SK-N-SH (cell line): Measurements from ENCODE around the gene ADAD2. TPM values are rescaled to one million over a fixed set of nuclear protein-coding genes. Genes with fewer than 3 reads are reported as not detected.

Source experiments
- CTCF ChIA-PET: fragments of 300-600, 350-600 bp; formaldehyde crosslinking; extraction: SDS; loops from one replicate; lab custom pipeline; 2021; lab: Yijun Ruan, JAX
- POLR2A ChIA-PET: fragments of 350-600 bp; sonication (Branson Sonifier 250); formaldehyde crosslinking; extraction: SDS; loops from one replicate; lab custom pipeline; 2020; ENCODE audit warnings: antibody characterized with exemption, inconsistent platforms; lab: Yijun Ruan, JAX
- DNase-seq: peaks from one replicate; pipeline ENCODE4 v3.0.0; 2012
- H2AFZ ChIP-seq: fragments of 200-600 bp; sonication (generic); 2 replicates; pipeline ENCODE4 v1.8.1; 2016; ENCODE audit warnings: antibody characterized with exemption, mild to moderate bottlenecking, low read depth
- H3F3A ChIP-seq: fragments of 200-600 bp; sonication (generic); replicated peaks from 2 replicates; pipeline ENCODE3; 2016; ENCODE audit warnings: antibody characterized with exemption, mild to moderate bottlenecking; ENCODE audit not compliant: insufficient read depth
- H3K27ac ChIP-seq, 2 experiments: fragments of 200-500 bp in 1 of 2; fragments of 200-600 bp in 1 of 2; sonication (Bioruptor generic) in 1 of 2; sonication (generic), shearing (Covaris generic) in 1 of 2; 2 replicates each; pipeline versions ENCODE4 v1.5.1 to v1.6.1; 2014 to 2016; ENCODE audit warnings: low read depth in 2 of 2, inconsistent platforms in 1 of 2, low read length in 1 of 2, mild to moderate bottlenecking in 1 of 2, mixed read lengths in 1 of 2
- H3K27me3 ChIP-seq: fragments of 200-600 bp; sonication (generic), shearing (Covaris generic); 2 replicates; pipeline ENCODE4 v1.6.1; 2016; ENCODE audit warnings: mixed run types; ENCODE audit not compliant: insufficient read depth
- H3K36me3 ChIP-seq, 2 experiments: fragments of 200-500 bp in 1 of 2; fragments of 200-600 bp in 1 of 2; sonication (Bioruptor generic) in 1 of 2; sonication (generic) in 1 of 2; replicated peaks in 1 of 2; 2 replicates each; pipeline versions ENCODE3 to v1.5.1; 2014 to 2016; ENCODE audit warnings: low read length in 1 of 2, mild to moderate bottlenecking in 1 of 2; ENCODE audit not compliant: insufficient read depth in 2 of 2, control insufficient read depth in 1 of 2
- H3K4me1 ChIP-seq, 2 experiments: fragments of 200-500 bp in 1 of 2; fragments of 200-600 bp in 1 of 2; sonication (Bioruptor generic) in 1 of 2; sonication (generic), shearing (Covaris generic) in 1 of 2; 2 replicates each; pipeline versions ENCODE4 v1.5.1 to v1.6.1; 2014 to 2016; ENCODE audit warnings: low read depth in 1 of 2, low read length in 1 of 2, mixed run types in 1 of 2; ENCODE audit not compliant: insufficient read depth in 2 of 2, control insufficient read depth in 1 of 2
- H3K4me2 ChIP-seq: fragments of 200-600 bp; sonication (generic), shearing (Covaris generic); 2 replicates; pipeline ENCODE4 v1.6.1; 2017; ENCODE audit warnings: mixed run types
- H3K4me3 ChIP-seq, 2 experiments: fragments of 200-500 bp in 1 of 2; fragments of 200-600 bp in 1 of 2; sonication (Bioruptor generic) in 1 of 2; sonication (generic), shearing (Covaris generic) in 1 of 2; 2 replicates each; pipeline versions ENCODE4 v1.5.1 to v1.8.1; 2014 to 2016; ENCODE audit warnings: low read depth in 2 of 2, inconsistent platforms in 1 of 2, low read length in 1 of 2, mild to moderate bottlenecking in 1 of 2, mixed read lengths in 1 of 2, moderate library complexity in 1 of 2
- H3K79me2 ChIP-seq: fragments of 200-600 bp; sonication (generic); 2 replicates; pipeline ENCODE4 v1.8.1; 2017; ENCODE audit warnings: mild to moderate bottlenecking; ENCODE audit not compliant: insufficient read depth
- H3K9ac ChIP-seq: fragments of 200-600 bp; sonication (generic); 2 replicates; pipeline ENCODE4 v1.6.1; 2017; ENCODE audit warnings: mixed run types
- H3K9me2 ChIP-seq: fragments of 200-600 bp; sonication (generic); 2 replicates; pipeline ENCODE4 v1.6.1; 2017; ENCODE audit warnings: mixed run types
- H3K9me3 ChIP-seq: fragments of 200-600 bp; sonication (generic); 2 replicates; pipeline ENCODE4 v1.6.1; 2017; ENCODE audit warnings: mixed run types, mild to moderate bottlenecking, moderate library complexity
- H4K20me1 ChIP-seq: fragments of 200-600 bp; sonication (generic); 2 replicates; pipeline ENCODE4 v1.6.1; 2017; ENCODE audit warnings: mild to moderate bottlenecking, mixed run types; ENCODE audit not compliant: insufficient read depth
- CHD2 ChIP-seq: fragments of 150-350 bp; IDR thresholded peaks from 2 replicates; pipeline ENCODE4 v1.6.1; 2018; ENCODE audit warnings: low read length; ENCODE audit not compliant: partially characterized antibody
- ELF1 ChIP-seq: IDR thresholded peaks from 2 replicates; pipeline ENCODE4 v1.4.0; 2012
- EP300 ChIP-seq, 2 experiments: IDR thresholded peaks; 2 replicates each; pipeline versions ENCODE4 v1.4.0 to v1.6.1; 2012; ENCODE audit warnings: borderline replicate concordance in 1 of 2, low read depth in 1 of 2, low read length in 1 of 2
- EZH2phosphoT487 ChIP-seq: fragments of 200-600 bp; sonication (generic); IDR thresholded peaks from 2 replicates; pipeline ENCODE4 v1.6.1; 2017; ENCODE audit warnings: low read depth, mixed run types, mild to moderate bottlenecking, antibody characterized with exemption, moderate library complexity, borderline replicate concordance
- FOXJ3 ChIP-seq: sonication (generic); formaldehyde crosslinking; IDR thresholded peaks from 2 replicates; pipeline ENCODE4 v1.5.1; 2020; ENCODE audit warnings: mild to moderate bottlenecking, missing genetic modification reagents
- FOXM1 ChIP-seq: IDR thresholded peaks from 2 replicates; pipeline ENCODE4 v1.4.0; 2012; ENCODE audit warnings: low read depth, mild to moderate bottlenecking
- GABPA ChIP-seq: IDR thresholded peaks from 2 replicates; pipeline ENCODE4 v1.4.0; 2012; ENCODE audit warnings: low read depth, mild to moderate bottlenecking
- GATA2 ChIP-seq: sonication (generic); formaldehyde crosslinking; IDR thresholded peaks from 2 replicates; pipeline ENCODE4 v1.5.0; 2020; ENCODE audit warnings: mild to moderate bottlenecking, missing genetic modification reagents
- IRF3 ChIP-seq: fragments of 150-350 bp; IDR thresholded peaks from 2 replicates; pipeline ENCODE4 v1.6.1; 2016; ENCODE audit warnings: mild to moderate bottlenecking, low read depth, low read length
- JUND ChIP-seq: IDR thresholded peaks from 2 replicates; pipeline ENCODE4 v1.4.0; 2012
- MEF2A ChIP-seq: IDR thresholded peaks from 2 replicates; pipeline ENCODE4 v1.4.0; 2012; ENCODE audit warnings: low read depth, borderline replicate concordance
- MXI1 ChIP-seq: IDR thresholded peaks from 2 replicates; pipeline ENCODE4 v1.6.1; 2012; ENCODE audit warnings: mild to moderate bottlenecking, low read depth, low read length, improper control_type of control experiment
- NFIC ChIP-seq: IDR thresholded peaks from 2 replicates; pipeline ENCODE4 v1.4.0; 2012; ENCODE audit warnings: borderline replicate concordance
- NRF1 ChIP-seq: IDR thresholded peaks from 2 replicates; pipeline ENCODE4 v1.6.1; 2012; ENCODE audit warnings: low read depth, mild to moderate bottlenecking, low read length
- POLR2AphosphoS5 ChIP-seq: IDR thresholded peaks from 2 replicates; pipeline ENCODE4 v1.6.1; 2012; ENCODE audit warnings: low read depth, low read length
- RAD21 ChIP-seq: IDR thresholded peaks from 2 replicates; pipeline ENCODE4 v1.6.1; 2012; ENCODE audit warnings: mild to moderate bottlenecking, low read length
- RCOR1 ChIP-seq: fragments of 150-350 bp; IDR thresholded peaks from 2 replicates; pipeline ENCODE4 v1.6.1; 2017; ENCODE audit warnings: antibody characterized with exemption, low read length
- RFX5 ChIP-seq: IDR thresholded peaks from 2 replicates; pipeline ENCODE4 v1.6.1; 2012; ENCODE audit warnings: mild to moderate bottlenecking, improper control_type of control experiment, low read length
- RXRA ChIP-seq: IDR thresholded peaks from 2 replicates; pipeline ENCODE4 v1.4.0; 2012; ENCODE audit warnings: low read depth, mild to moderate bottlenecking, borderline replicate concordance
- SIN3A ChIP-seq: IDR thresholded peaks from 2 replicates; pipeline ENCODE4 v1.6.1; 2012; ENCODE audit warnings: low read depth, mild to moderate bottlenecking, low read length, moderate library complexity, borderline replicate concordance
- TAF1 ChIP-seq: IDR thresholded peaks from 2 replicates; pipeline ENCODE4 v1.6.1; 2012; ENCODE audit warnings: low read depth, mild to moderate bottlenecking, low read length, moderate library complexity, borderline replicate concordance
- TCF12 ChIP-seq: IDR thresholded peaks from 2 replicates; pipeline ENCODE4 v1.4.0; 2012
- USF1 ChIP-seq: IDR thresholded peaks from 2 replicates; pipeline ENCODE4 v1.4.0; 2012; ENCODE audit warnings: low read depth, borderline replicate concordance
- USF2 ChIP-seq: fragments of 150-350 bp; IDR thresholded peaks from 2 replicates; pipeline ENCODE4 v1.6.1; 2017; ENCODE audit warnings: antibody characterized with exemption, low read length, low read depth, borderline replicate concordance
- YY1 ChIP-seq: IDR thresholded peaks from 2 replicates; pipeline ENCODE4 v1.4.0; 2012; ENCODE audit warnings: low read depth, mild to moderate bottlenecking
- whole genome bisulfite sequencing: methylation state at CpG from one replicate; pipeline ENCODE4 v1.1.6; 2017; ENCODE audit warnings: low lambda C conversion rate; 5-methylcytosine and 5-hydroxymethylcytosine counted together
- polyA plus RNA-seq, 3 experiments: library from polyadenylated mRNA; depleted of rRNA; stranded (reverse); fragments of >200 nt; gene quantifications; 2 replicates each; pipeline ENCODE4 v1.2.3, GENCODE V29; 2012
- TF ChIP-seq, protein P1 (sequence below): IDR thresholded peaks from 2 replicates; pipeline ENCODE4 v1.4.0; 2012; ENCODE audit warnings: low read depth
- TF ChIP-seq, protein P2 (sequence below): IDR thresholded peaks from 2 replicates; pipeline ENCODE4; 2012

Gene ADAD2
- polyA plus RNA-seq, 1 of the 3 experiments (the other 2 are of a cell fraction) = not detected

DNA sequence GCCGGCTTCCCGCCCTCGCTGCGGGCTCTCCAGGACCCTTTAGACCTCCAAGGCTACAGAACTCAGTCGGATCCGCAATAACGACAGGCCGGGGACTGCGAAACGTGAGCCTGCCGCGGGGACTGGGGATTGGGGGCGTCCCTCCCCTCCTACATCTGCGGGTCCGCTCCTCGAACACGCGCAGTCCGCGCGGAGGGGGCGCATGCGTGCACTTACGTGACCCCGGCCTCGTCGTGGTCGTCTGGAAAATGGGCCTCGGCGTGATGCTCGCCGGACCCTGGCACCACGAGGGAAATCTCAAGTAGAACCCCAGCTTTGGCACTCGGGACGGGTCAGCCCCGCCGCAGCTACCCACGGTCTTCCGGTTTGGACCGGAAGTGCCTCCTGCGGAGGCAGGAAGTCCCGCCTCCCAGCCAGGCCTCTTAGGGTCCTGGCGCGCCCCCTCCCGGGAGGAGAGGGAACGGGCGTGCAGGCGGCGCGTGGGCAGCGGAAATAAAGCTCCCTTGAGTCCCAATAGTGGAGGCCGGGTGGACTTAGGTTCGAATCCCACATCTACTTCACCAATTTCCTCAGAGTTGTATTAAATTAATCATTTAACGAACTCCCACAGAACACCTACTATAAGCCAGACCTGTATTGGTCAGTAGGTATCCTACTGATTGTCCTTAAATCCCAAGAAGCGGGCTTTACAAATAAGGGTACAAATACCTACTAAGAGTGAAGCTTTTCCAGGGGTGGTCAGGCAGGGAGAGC lies 4.1 kb upstream of the ADAD2 start, which contains the start of gene TAF1C:
TSS of gene TAF1C (minus strand) at position 373 of the 753 bp plus-strand sequence. CDS start 2,069 bp downstream, outside the sequence.
- Histone ChIP-seq H3K9ac (peak within 1 kb of the TSS; percentile 88), H3K4me3 (peak within 1 kb of the TSS; percentile 96 to 100), H3K9me2 (no peaks in the 10 kb centered on the region), H3K27me3 (no peaks in the 10 kb centered on the region), H2AFZ (peak within 1 kb of the TSS; percentile 97), H3K4me2 (peak within 1 kb of the TSS; percentile 92), H3K27ac (peak within 1 kb of the TSS; percentile 51 to 64; a peak in 3 of 4 replicates), H3K79me2 (peaks cover 33% of the 10 kb centered on the region), H3K4me1 (peaks cover 0 to 11% of the 10 kb centered on the region in 2 experiments; a peak in 1 of 4 replicates), H3K9me3 (no peaks in the 10 kb centered on the region), H3F3A (no peaks in the 10 kb centered on the region), H3K36me3 (peaks cover 0 to 32% of the 10 kb centered on the region in 2 experiments), H4K20me1 (no peaks in the 10 kb centered on the region)
- CTCF ChIA-PET = interaction anchor here (0.6 to 5.6 kb wide), 71 partner anchors 8 to 307 kb away, joined by 3 to 62 read pairs (median 4); partner anchors contain the start of genes DNAAF1, HSDL1, KCNG4 and MBTPS1
- DNase-seq = peak; percentile 99
- WGBS = 7% methylated on average over 22 of the region's 55 CpGs
- POLR2A ChIA-PET = interaction anchor here (0.5 to 1.4 kb wide), 5 partner anchors 8 to 1439 kb away, joined by 3 to 7 read pairs (median 3); partner anchors contain the start of gene MBTPS1
- TF ChIP-seq, protein P1, sequence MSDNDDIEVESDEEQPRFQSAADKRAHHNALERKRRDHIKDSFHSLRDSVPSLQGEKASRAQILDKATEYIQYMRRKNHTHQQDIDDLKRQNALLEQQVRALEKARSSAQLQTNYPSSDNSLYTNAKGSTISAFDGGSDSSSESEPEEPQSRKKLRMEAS = peak; percentile 94
- TF ChIP-seq TCF12 (no peak), EP300 (IDR thresholded peaks at IDR 0.05; ENCODE audit: borderline replicate concordance in 1 of 2, low read depth in 1 of 2, low read length in 1 of 2) (no peak; a peak in 1 of 4 replicates), NFIC (peak; percentile 59; the same call in 1 of the 2 replicates), TAF1 (peak; percentile 58; the same call in 1 of the 2 replicates), RXRA (no peak), FOXJ3 (0 out of 2 replicates have a peak, but pooled peaks have one; percentile 35), GABPA (peak; percentile 99), YY1 (no peak), IRF3 (no peak), JUND (no peak), USF1 (no peak), MEF2A (no peak), ELF1 (peak; percentile 88), NRF1 (no peak), USF2 (no peak), FOXM1 (no peak), SIN3A (0 out of 2 replicates have a peak, but pooled peaks have one; percentile 47), CHD2 (peak; percentile 79), RFX5 (no peak), RAD21 (peak; percentile 67), EZH2phosphoT487 (no peak), GATA2 (CRISPR knock-in tag) (no peak), POLR2AphosphoS5 (peak; percentile 87), MXI1 (peak; percentile 87), RCOR1 (peak; percentile 86)
- TF ChIP-seq, protein P2, sequence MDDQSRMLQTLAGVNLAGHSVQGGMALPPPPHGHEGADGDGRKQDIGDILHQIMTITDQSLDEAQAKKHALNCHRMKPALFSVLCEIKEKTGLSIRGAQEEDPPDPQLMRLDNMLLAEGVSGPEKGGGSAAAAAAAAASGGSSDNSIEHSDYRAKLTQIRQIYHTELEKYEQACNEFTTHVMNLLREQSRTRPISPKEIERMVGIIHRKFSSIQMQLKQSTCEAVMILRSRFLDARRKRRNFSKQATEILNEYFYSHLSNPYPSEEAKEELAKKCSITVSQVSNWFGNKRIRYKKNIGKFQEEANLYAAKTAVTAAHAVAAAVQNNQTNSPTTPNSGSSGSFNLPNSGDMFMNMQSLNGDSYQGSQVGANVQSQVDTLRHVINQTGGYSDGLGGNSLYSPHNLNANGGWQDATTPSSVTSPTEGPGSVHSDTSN = no peak
